MM.1S (cell line): Measurements from ENCODE around the gene RAPGEF6.

Experiments
- DNase-seq: peaks from one replicate; pipeline ENCODE4 v3.0.0-alpha.2; 2015
- H2AFZ ChIP-seq: fragments of 300-600 bp; sonication (generic); 2 replicates; pipeline ENCODE4 v1.6.0; 2016; ENCODE audit warnings: antibody characterized with exemption, low read length
- H3F3A ChIP-seq: fragments of 300-600 bp; sonication (generic); 2 replicates; pipeline ENCODE4 v1.6.1; 2016; ENCODE audit warnings: mild to moderate bottlenecking, antibody characterized with exemption, low read length, moderate library complexity, mixed read lengths; ENCODE audit not compliant: insufficient read depth
- H3K27ac ChIP-seq: fragments of 300-600 bp; sonication (generic); 2 replicates; pipeline ENCODE4 v1.5.1; 2016; ENCODE audit warnings: mild to moderate bottlenecking, low read length
- H3K27me3 ChIP-seq: fragments of 300-600 bp; sonication (generic); replicated peaks from 2 replicates; pipeline ENCODE4 v1.6.0; 2016; ENCODE audit warnings: low read length; ENCODE audit not compliant: insufficient read depth
- H3K36me3 ChIP-seq: fragments of 300-600 bp; sonication (generic); replicated peaks from 2 replicates; pipeline ENCODE4 v1.6.1; 2016; ENCODE audit warnings: mild to moderate bottlenecking, low read length, mixed read lengths; ENCODE audit not compliant: insufficient read depth
- H3K4me1 ChIP-seq: fragments of 300-600 bp; sonication (generic); 2 replicates; pipeline ENCODE4 v1.6.1; 2016; ENCODE audit warnings: low read length, mixed read lengths
- H3K4me2 ChIP-seq: fragments of 300-600 bp; sonication (generic); 2 replicates; pipeline ENCODE4 v1.6.0; 2016; ENCODE audit warnings: low read depth, low read length
- H3K4me3 ChIP-seq: fragments of 300-600 bp; sonication (generic); 2 replicates; pipeline ENCODE4 v1.5.1; 2016; ENCODE audit warnings: low read length, mixed read lengths
- H3K79me2 ChIP-seq: fragments of 300-600 bp; sonication (generic); 2 replicates; pipeline ENCODE4 v1.6.1; 2016; ENCODE audit warnings: mixed run types, low read length, mixed read lengths
- H3K9ac ChIP-seq: fragments of 300-600 bp; sonication (generic); 2 replicates; pipeline ENCODE4 v1.6.1; 2016; ENCODE audit warnings: low read length, mixed read lengths
- H3K9me2 ChIP-seq: fragments of 300-600 bp; sonication (generic); replicated peaks from 2 replicates; pipeline ENCODE4 v1.6.1; 2016; ENCODE audit warnings: mild to moderate bottlenecking, low read length, mixed read lengths; ENCODE audit not compliant: insufficient read depth
- H3K9me3 ChIP-seq: fragments of 300-600 bp; sonication (generic); replicated peaks from 2 replicates; pipeline ENCODE4 v1.6.1; 2016; ENCODE audit warnings: mild to moderate bottlenecking, low read length, mixed read lengths; ENCODE audit not compliant: insufficient read depth
- H4K20me1 ChIP-seq: fragments of 300-600 bp; sonication (generic); 2 replicates; pipeline ENCODE4 v1.6.1; 2016; ENCODE audit warnings: mild to moderate bottlenecking, low read length, moderate library complexity, mixed read lengths; ENCODE audit not compliant: insufficient read depth
- CTCF ChIP-seq: fragments of 300-600 bp; sonication (generic); IDR thresholded peaks from 2 replicates; pipeline ENCODE4 v1.5.1; 2016; ENCODE audit warnings: antibody characterized with exemption, low read length, mixed read lengths
- EZH2 ChIP-seq: fragments of 300-600 bp; sonication (generic); optimal IDR thresholded peaks from 2 replicates; pipeline ENCODE3; 2017; ENCODE audit warnings: low read depth, mild to moderate bottlenecking, antibody characterized with exemption, low read length, mixed read lengths
- EZH2phosphoT487 ChIP-seq: fragments of 300-600 bp; sonication (generic); IDR thresholded peaks from 2 replicates; pipeline ENCODE4 v1.6.1; 2018; ENCODE audit warnings: antibody characterized with exemption, low read length

RAPGEF6 gene

GRCh38 chr5:131607418-131607817, 27.6 kb downstream of the RAPGEF6 start:
- no peak overlapping the region for H3K4me2 ChIP-seq
- H3K9me2 ChIP-seq = no peaks in the 10 kb centered on the region
- no peaks in the 10 kb centered on the region for H3K4me1 ChIP-seq
- H4K20me1 ChIP-seq = 0 out of 2 replicates have a peak, but pooled peaks cover 5% of the 10 kb centered on the region
- no peak for DNase-seq
- H3K9ac ChIP-seq = no peak overlapping the region
- H3K9me3 ChIP-seq = no peaks in the 10 kb centered on the region
- no peaks in the 10 kb centered on the region for H3F3A ChIP-seq
- no peaks in the 10 kb centered on the region for H3K27me3 ChIP-seq
- peaks cover 84% of the 10 kb centered on the region for H3K79me2 ChIP-seq
- no peak overlapping the region for H3K4me3 ChIP-seq
- TF ChIP-seq CTCF (no peak), EZH2 (no peak), EZH2phosphoT487 (no peak)
- H3K36me3 ChIP-seq = no peaks in the 10 kb centered on the region; the same call in 1 of the 2 replicates
- no peak overlapping the region for H3K27ac ChIP-seq
- no peak overlapping the region for H2AFZ ChIP-seq

GRCh38 chr5:131605086-131605485, 29.9 kb downstream of the RAPGEF6 start:
- no peak overlapping the region for H3K27ac ChIP-seq
- H3K4me1 ChIP-seq = no peaks in the 10 kb centered on the region
- no peaks in the 10 kb centered on the region; the same call in 1 of the 2 replicates for H3K36me3 ChIP-seq
- no peak overlapping the region for H3K4me3 ChIP-seq
- 0 out of 2 replicates have a peak, but pooled peaks cover 5% of the 10 kb centered on the region for H4K20me1 ChIP-seq
- no peak overlapping the region for H2AFZ ChIP-seq
- DNase-seq = no peak
- no peak overlapping the region for H3K4me2 ChIP-seq
- H3K9me2 ChIP-seq = no peaks in the 10 kb centered on the region
- H3K9ac ChIP-seq = no peak overlapping the region
- TF ChIP-seq CTCF = no peak
- no peak for TF ChIP-seq EZH2
- no peaks in the 10 kb centered on the region for H3F3A ChIP-seq
- no peaks in the 10 kb centered on the region for H3K27me3 ChIP-seq
- H3K9me3 ChIP-seq = no peaks in the 10 kb centered on the region
- peaks cover 67% of the 10 kb centered on the region for H3K79me2 ChIP-seq

- Histone ChIP-seq H3K36me3 (0 out of 2 replicates have a peak, but pooled peaks cover 5% of the 10 kb centered on the region), H3K9me3 (no peaks in the 10 kb centered on the region), H3K4me2 (no peak overlapping the region), H3K4me3 (no peak overlapping the region), H3K4me1 (no peaks in the 10 kb centered on the region), H3K27me3 (no peaks in the 10 kb centered on the region), H3K79me2 (peaks cover 74% of the 10 kb centered on the region), H4K20me1 (peaks cover 7% of the 10 kb centered on the region; the same call in 1 of the 2 replicates), H3F3A (no peaks in the 10 kb centered on the region), H3K9ac (no peak overlapping the region), H2AFZ (no peak overlapping the region), H3K9me2 (no peaks in the 10 kb centered on the region), H3K27ac (no peak overlapping the region)
- peak; percentile 8 for DNase-seq
- no peak for TF ChIP-seq CTCF
- no peak for TF ChIP-seq EZH2phosphoT487
- no peak for TF ChIP-seq EZH2
Observed at GRCh38 chr5:131595088-131596033, 39.7 kb downstream of the RAPGEF6 start.
